ENCODE data around the gene TDRD10.

GRCh38 chr1:154453161-154453560, 48.9 kb upstream of the TDRD10 start:
- TF ChIP-seq, protein P1, sequence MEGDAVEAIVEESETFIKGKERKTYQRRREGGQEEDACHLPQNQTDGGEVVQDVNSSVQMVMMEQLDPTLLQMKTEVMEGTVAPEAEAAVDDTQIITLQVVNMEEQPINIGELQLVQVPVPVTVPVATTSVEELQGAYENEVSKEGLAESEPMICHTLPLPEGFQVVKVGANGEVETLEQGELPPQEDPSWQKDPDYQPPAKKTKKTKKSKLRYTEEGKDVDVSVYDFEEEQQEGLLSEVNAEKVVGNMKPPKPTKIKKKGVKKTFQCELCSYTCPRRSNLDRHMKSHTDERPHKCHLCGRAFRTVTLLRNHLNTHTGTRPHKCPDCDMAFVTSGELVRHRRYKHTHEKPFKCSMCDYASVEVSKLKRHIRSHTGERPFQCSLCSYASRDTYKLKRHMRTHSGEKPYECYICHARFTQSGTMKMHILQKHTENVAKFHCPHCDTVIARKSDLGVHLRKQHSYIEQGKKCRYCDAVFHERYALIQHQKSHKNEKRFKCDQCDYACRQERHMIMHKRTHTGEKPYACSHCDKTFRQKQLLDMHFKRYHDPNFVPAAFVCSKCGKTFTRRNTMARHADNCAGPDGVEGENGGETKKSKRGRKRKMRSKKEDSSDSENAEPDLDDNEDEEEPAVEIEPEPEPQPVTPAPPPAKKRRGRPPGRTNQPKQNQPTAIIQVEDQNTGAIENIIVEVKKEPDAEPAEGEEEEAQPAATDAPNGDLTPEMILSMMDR (IDR thresholded peaks at IDR 0.05): no peak
- no peak for TF ChIP-seq POLR2A (IDR thresholded peaks at IDR 0.05)
